H9 (cell line): ENCODE results near the gene GRB2. TPM values are rescaled to one million over a fixed set of nuclear protein-coding genes. Genes with fewer than 3 reads are reported as not detected.

ENCODE experiments used
- DNase-seq: peaks from one replicate; pipeline ENCODE4 v3.0.0-alpha.2; 2017
- H2AFZ ChIP-seq: one replicate; pipeline ENCODE4 v1.6.1; 2013; ENCODE audit warnings: mild to moderate bottlenecking, low read length, control low read depth, moderate library complexity
- H2AK5ac ChIP-seq: 2 replicates; pipeline ENCODE4 v1.6.1; 2013; ENCODE audit warnings: low read length, control low read depth, mixed read lengths; ENCODE audit not compliant: insufficient read length
- H2BK120ac ChIP-seq: one replicate; pipeline ENCODE4 v1.6.1; 2013; ENCODE audit warnings: low read depth, mild to moderate bottlenecking, low read length, control low read depth, inconsistent platforms; ENCODE audit not compliant: poor library complexity, severe bottlenecking
- H2BK12ac ChIP-seq: 2 replicates; pipeline ENCODE4 v1.6.1; 2013; ENCODE audit warnings: low read length, control low read depth, mixed read lengths, low read depth; ENCODE audit not compliant: insufficient read length
- H2BK15ac ChIP-seq: 2 replicates; pipeline ENCODE4 v1.6.1; 2013; ENCODE audit warnings: low read depth, low read length, control low read depth
- H2BK20ac ChIP-seq: one replicate; pipeline ENCODE4 v1.6.1; 2013; ENCODE audit warnings: low read depth, mild to moderate bottlenecking, low read length, control low read depth, inconsistent platforms; ENCODE audit not compliant: poor library complexity, severe bottlenecking
- H2BK5ac ChIP-seq: 2 replicates; pipeline ENCODE4 v1.6.1; 2013; ENCODE audit warnings: low read length, control low read depth, mixed read lengths; ENCODE audit not compliant: insufficient read length
- H3K14ac ChIP-seq: 2 replicates; pipeline ENCODE4 v1.6.1; 2013; ENCODE audit warnings: low read length, control low read depth; ENCODE audit not compliant: insufficient read depth
- H3K18ac ChIP-seq: 2 replicates; pipeline ENCODE4 v1.6.1; 2013; ENCODE audit warnings: low read depth, mild to moderate bottlenecking, mixed read lengths, low read length, control low read depth; ENCODE audit not compliant: insufficient read length
- H3K23ac ChIP-seq: 2 replicates; pipeline ENCODE4 v1.6.1; 2013; ENCODE audit warnings: low read length, control low read depth, mixed read lengths, low read depth; ENCODE audit not compliant: insufficient read length
- H3K23me2 ChIP-seq: 2 replicates; pipeline ENCODE4 v1.6.1; 2013; ENCODE audit warnings: low read depth, mild to moderate bottlenecking, mixed read lengths, low read length, control low read depth; ENCODE audit not compliant: insufficient read length, poor library complexity, severe bottlenecking
- H3K27ac ChIP-seq: 2 replicates; pipeline ENCODE4 v1.5.1; 2013; ENCODE audit warnings: low read length, control low read depth, mixed read lengths, low read depth; ENCODE audit not compliant: insufficient read length
- H3K27me3 ChIP-seq: 2 replicates; pipeline ENCODE4 v1.6.1; 2013; ENCODE audit warnings: low read length, control low read depth, inconsistent platforms; ENCODE audit not compliant: insufficient read depth
- H3K4ac ChIP-seq: 2 replicates; pipeline ENCODE4 v1.6.1; 2013; ENCODE audit warnings: low read depth, mild to moderate bottlenecking, control low read depth, inconsistent platforms, low read length, moderate library complexity
- H3K4me1 ChIP-seq: 2 replicates; pipeline ENCODE4 v1.6.1; 2013; ENCODE audit warnings: low read length, control low read depth, inconsistent platforms; ENCODE audit not compliant: insufficient read depth
- H3K4me2 ChIP-seq: 2 replicates; pipeline ENCODE4 v1.6.1; 2013; ENCODE audit warnings: low read length, control low read depth, mixed read lengths; ENCODE audit not compliant: insufficient read length, insufficient read depth
- H3K56ac ChIP-seq: 2 replicates; pipeline ENCODE4 v1.6.1; 2013; ENCODE audit warnings: low read depth, mild to moderate bottlenecking, mixed read lengths, low read length, control low read depth; ENCODE audit not compliant: insufficient read length
- H3K79me1 ChIP-seq: 2 replicates; pipeline ENCODE4 v1.6.1; 2013; ENCODE audit warnings: low read depth, mild to moderate bottlenecking, moderate library complexity, low read length, control low read depth, inconsistent platforms; ENCODE audit not compliant: insufficient read depth, poor library complexity, severe bottlenecking
- H3K79me2 ChIP-seq: 2 replicates; pipeline ENCODE4 v1.6.1; 2013; ENCODE audit warnings: low read length, control low read depth, inconsistent platforms; ENCODE audit not compliant: insufficient read depth
- H3K9ac ChIP-seq: 2 replicates; pipeline ENCODE4 v1.6.1; 2013; ENCODE audit warnings: low read length, control low read depth, mixed read lengths; ENCODE audit not compliant: insufficient read length; ENCODE audit errors: extremely low read depth
- H3K9me3 ChIP-seq: one replicate; pipeline ENCODE4 v1.6.1; 2013; ENCODE audit warnings: low read depth, low read length, inconsistent platforms; ENCODE audit not compliant: control insufficient read depth
- H3T11ph ChIP-seq: one replicate; pipeline ENCODE4 v1.6.1; 2013; ENCODE audit warnings: mild to moderate bottlenecking, low read length, control low read depth, inconsistent platforms
- H4K20me1 ChIP-seq: one replicate; pipeline ENCODE4 v1.6.1; 2013; ENCODE audit not compliant: control insufficient read depth, insufficient read length, insufficient read depth
- H4K5ac ChIP-seq: 2 replicates; pipeline ENCODE4 v1.6.1; 2013; ENCODE audit warnings: low read depth, mild to moderate bottlenecking, mixed read lengths, low read length, control low read depth; ENCODE audit not compliant: insufficient read length
- H4K8ac ChIP-seq: replicated peaks from 2 replicates; pipeline ENCODE4 v1.6.1; 2013; ENCODE audit warnings: low read length, control low read depth, mixed read lengths, low read depth; ENCODE audit not compliant: insufficient read length
- H4K91ac ChIP-seq: 2 replicates; pipeline ENCODE4 v1.6.1; 2013; ENCODE audit warnings: low read depth, mild to moderate bottlenecking, moderate library complexity, mixed read lengths, low read length, control low read depth; ENCODE audit not compliant: insufficient read length
- H3K27ac Mint-ChIP-seq, 3 experiments: 2 replicates in 2 of 3; 3 replicates in 1 of 3; pipeline ENCODE4 v1.8.0; 2020 to 2021; ENCODE audit warnings: mixed read lengths in 3 of 3, mild to moderate bottlenecking in 1 of 3, moderate library complexity in 1 of 3
- H3K27me3 Mint-ChIP-seq: 2 replicates; pipeline ENCODE4 v1.8.0; 2021; ENCODE audit warnings: low read depth, mild to moderate bottlenecking, moderate library complexity, mixed read lengths
- H3K36me3 Mint-ChIP-seq, 3 experiments: 2 replicates in 2 of 3; 3 replicates in 1 of 3; pipeline ENCODE4 v1.8.0; 2020 to 2021; ENCODE audit warnings: low read depth in 3 of 3, mixed read lengths in 3 of 3; ENCODE audit not compliant: insufficient read depth in 1 of 3
- H3K4me1 Mint-ChIP-seq, 2 experiments: 2 replicates each; pipeline ENCODE4 v1.8.0; 2020; ENCODE audit warnings: mixed read lengths in 2 of 2
- H3K4me3 Mint-ChIP-seq, 2 experiments: 2 replicates in 1 of 2; 3 replicates in 1 of 2; pipeline ENCODE4 v1.8.0; 2020 to 2021; ENCODE audit warnings: mild to moderate bottlenecking in 2 of 2, mixed read lengths in 2 of 2, moderate library complexity in 1 of 2
- H3K9me3 Mint-ChIP-seq, 2 experiments: 2 replicates in 1 of 2; 3 replicates in 1 of 2; pipeline ENCODE4 v1.8.0; 2020; ENCODE audit warnings: mild to moderate bottlenecking in 2 of 2, mixed read lengths in 2 of 2, moderate library complexity in 1 of 2
- CTCF ChIP-seq: fragments of 200-600 bp; sonication (generic); conservative IDR thresholded peaks from 3 replicates; pipeline ENCODE4 v1.8.0; 2021; ENCODE audit warnings: antibody characterized with exemption, mild to moderate bottlenecking
- WGBS: extraction: QIAGEN DNeasy Blood & Tissue Kit; methylation state at CpG from one replicate; pipeline ENCODE4 v1.1.7; 2013; ENCODE audit warnings: missing lambda C conversion rate, low lambda C conversion rate, mixed read lengths; ENCODE audit not compliant: insufficient read length; ENCODE audit errors: extremely low coverage; 5-methylcytosine and 5-hydroxymethylcytosine counted together
- total RNA-seq: library from RNA; stranded (reverse); gene quantifications from 2 replicates; pipeline ENCODE4 v1.2.1, GENCODE V29; 2021

The GRB2 gene
- total RNA-seq, 1 experiment from 2014 or later: 91.7 TPM

GRCh38 chr17:75394332-75394918 lies 11.1 kb downstream of the GRB2 start:
- peak overlapping the region; percentile 34 for H3K27ac ChIP-seq
- H3K9ac ChIP-seq: peak overlapping the region; percentile 73
- H2BK15ac ChIP-seq: no peak overlapping the region
- WGBS: no CpG with 5 or more reads among the region's 9 CpGs
- H3T11ph ChIP-seq: no peak overlapping the region
- peaks cover 32% of the 10 kb centered on the region in 2 experiments for H3K4me1 Mint-ChIP-seq
- peaks cover 4 to 16% (median 15%) of the 10 kb centered on the region in 3 experiments; a peak in 6 of 7 replicates for H3K36me3 Mint-ChIP-seq
- H3K23ac ChIP-seq: no peak overlapping the region
- peak overlapping the region; percentile 78 for H3K4me2 ChIP-seq
- peaks cover 2% of the 10 kb centered on the region for H3K79me1 ChIP-seq
- no peak overlapping the region for H4K5ac ChIP-seq
- H2AFZ ChIP-seq: no peak overlapping the region
- H4K91ac ChIP-seq: no peak overlapping the region
- H2AK5ac ChIP-seq: no peak overlapping the region
- H3K9me3 ChIP-seq: no peaks in the 10 kb centered on the region
- H3K14ac ChIP-seq: no peak overlapping the region
- H3K56ac ChIP-seq: no peak overlapping the region
- peaks cover 30% of the 10 kb centered on the region; the same call in 1 of the 2 replicates for H3K79me2 ChIP-seq
- no peak overlapping the region for H3K4ac ChIP-seq
- H3K18ac ChIP-seq: no peak overlapping the region
- no peak overlapping the region for H2BK5ac ChIP-seq
- DNase-seq: no peak
- no peaks in the 10 kb centered on the region; a peak in 1 of 5 replicates for H3K9me3 Mint-ChIP-seq
- no peak for TF ChIP-seq CTCF
- peak overlapping the region; percentile 92 to 98 (median 93) for H3K27ac Mint-ChIP-seq
- peaks cover 14% of the 10 kb centered on the region for H3K23me2 ChIP-seq
- no peak overlapping the region for H2BK12ac ChIP-seq
- no peak overlapping the region for H2BK20ac ChIP-seq
- H3K27me3 ChIP-seq: no peaks in the 10 kb centered on the region
- no peak overlapping the region for H2BK120ac ChIP-seq
- H3K4me1 ChIP-seq: no peaks in the 10 kb centered on the region
- H4K8ac ChIP-seq: no peak overlapping the region
- H3K4me3 Mint-ChIP-seq: peak overlapping the region; percentile 87 to 94
- no peaks in the 10 kb centered on the region for H3K27me3 Mint-ChIP-seq
- H4K20me1 ChIP-seq: no peaks in the 10 kb centered on the region
